ENCODE results near the gene TTC39C.
"Not testable (repeated sequence)": the region's sequence is repeated elsewhere in the genome, so short reads cannot be mapped to it uniquely, and the experiment has no call there.

TTC39C gene

DNA sequence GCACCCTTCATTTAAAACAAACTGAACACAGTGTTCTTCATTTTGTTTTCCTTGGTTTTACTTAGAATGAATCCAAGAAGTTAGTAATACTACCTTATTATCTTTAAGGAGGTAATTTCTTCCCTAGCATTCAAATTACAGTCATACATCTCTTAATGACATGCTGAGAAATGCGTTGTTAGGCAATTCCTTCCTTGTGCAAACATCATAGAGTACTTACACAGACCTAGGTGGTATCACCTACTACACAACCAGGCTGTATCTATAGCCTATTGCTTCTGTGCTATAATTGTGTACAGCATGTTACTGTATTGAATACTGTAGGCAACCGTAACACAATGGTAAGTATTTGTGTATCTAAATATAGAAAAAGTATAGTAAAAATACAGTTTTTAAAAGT, 115.9 kb downstream of the TTC39C start:
- no peak for DNase-seq (ENCODE audit: low read depth in 2 of 2)

- no peak for DNase-seq (ENCODE audit: low read depth in 2 of 2)
These were observed 122.4 kb downstream of the TTC39C start for GRCh38 chr18:24136967-24137373.

GRCh38 chr18:24138409-24138788, 123.8 kb downstream of the TTC39C start:
- no peak for DNase-seq (ENCODE audit: low read depth in 2 of 2)

DNA sequence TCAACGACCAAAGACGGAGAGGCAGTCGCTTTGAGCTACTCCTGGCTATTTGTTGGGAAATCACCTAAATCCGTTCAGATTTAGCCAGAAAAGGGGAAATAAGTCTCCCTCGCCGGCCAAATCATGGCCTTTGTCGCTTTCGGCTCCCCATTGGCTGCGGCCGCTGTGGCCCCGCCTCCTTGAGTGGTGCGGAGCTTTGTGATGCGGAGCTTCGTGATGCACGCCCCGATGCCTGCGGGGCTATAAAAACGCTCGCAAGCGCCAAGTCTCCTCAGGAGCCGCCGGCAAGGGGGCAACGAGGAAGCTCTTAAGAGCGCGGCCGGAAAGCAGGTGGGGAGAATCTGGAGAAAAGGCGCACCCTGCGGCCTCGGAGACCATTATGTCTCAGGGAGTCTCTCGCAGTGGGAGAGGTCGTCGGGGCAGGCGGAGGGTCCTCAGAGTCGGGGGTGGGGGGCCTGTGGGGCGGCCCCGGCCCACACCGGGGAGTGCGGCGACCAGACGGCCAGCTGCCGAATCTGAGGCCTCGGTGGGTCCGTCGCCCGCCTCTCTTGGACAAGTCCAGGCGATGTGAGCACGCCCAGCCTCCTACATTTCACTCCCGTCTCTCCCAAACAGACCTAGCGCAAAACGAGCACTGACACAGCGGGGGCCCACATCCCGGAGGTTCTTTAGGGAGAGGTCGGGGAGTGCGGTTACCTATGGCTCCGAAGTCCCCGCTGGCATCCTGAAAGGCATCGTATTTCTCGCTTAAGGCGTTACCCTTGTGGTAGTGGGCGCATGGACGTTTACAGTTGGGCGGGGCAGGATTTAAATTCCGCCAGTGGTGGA, 124.4 kb downstream of the TTC39C start, which contains the start of gene CABYR:
TSS of gene CABYR (plus strand) at position 274 of the 828 bp plus-strand sequence. CDS start 4,053 bp downstream, outside the sequence.
- peak; percentile 55 to 63 for DNase-seq (ENCODE audit: low read depth in 2 of 2)

DNA sequence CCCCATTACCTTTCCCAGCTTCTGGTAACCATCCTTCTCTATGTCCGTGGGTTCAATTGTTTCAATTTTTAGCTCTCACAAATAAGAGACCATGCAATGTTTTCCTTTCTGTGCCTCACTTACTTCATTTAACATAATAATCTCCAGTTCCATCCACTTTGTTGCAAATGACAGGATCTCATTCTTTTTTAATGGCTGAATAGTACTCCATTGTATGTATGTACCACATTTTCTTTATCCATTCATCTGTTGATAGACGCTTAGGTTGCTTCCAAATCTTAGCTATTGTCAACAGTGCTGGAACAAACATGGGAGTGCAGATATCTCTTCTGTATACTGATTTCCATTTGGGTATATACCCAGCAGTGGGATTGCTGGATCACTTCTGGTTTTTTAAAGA, 126.1 kb downstream of the TTC39C start:
- DNase-seq (ENCODE audit: low read depth in 2 of 2) = no peak

DNA sequence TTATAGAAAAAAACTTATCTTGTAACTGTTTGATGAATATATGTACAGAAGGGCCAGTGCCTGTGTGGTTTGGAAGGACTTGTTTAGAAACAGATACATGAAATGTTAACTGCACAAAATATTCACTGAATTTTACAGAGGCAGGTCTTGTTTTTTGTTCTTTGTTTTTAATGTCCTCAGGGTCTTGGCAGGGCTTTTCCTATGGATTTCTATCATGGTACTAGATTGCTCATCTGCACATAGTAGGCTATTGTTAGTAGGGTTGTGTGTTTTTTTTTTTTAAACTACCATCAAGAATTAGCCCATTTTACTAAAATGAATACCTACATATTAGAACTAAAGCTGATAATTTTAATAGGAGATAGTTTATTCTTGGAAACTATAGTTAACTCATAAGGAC, 127.8 kb downstream of the TTC39C start:
- DNase-seq (ENCODE audit: low read depth in 2 of 2) = no peak

- not testable (repeated sequence) for DNase-seq (ENCODE audit: low read depth in 2 of 2)
These were observed 135.0 kb downstream of the TTC39C start for GRCh38 chr18:24149591-24149990.

- DNase-seq (ENCODE audit: low read depth in 2 of 2) = no peak
These were observed 138.8 kb downstream of the TTC39C start for GRCh38 chr18:24153397-24153796.

DNA sequence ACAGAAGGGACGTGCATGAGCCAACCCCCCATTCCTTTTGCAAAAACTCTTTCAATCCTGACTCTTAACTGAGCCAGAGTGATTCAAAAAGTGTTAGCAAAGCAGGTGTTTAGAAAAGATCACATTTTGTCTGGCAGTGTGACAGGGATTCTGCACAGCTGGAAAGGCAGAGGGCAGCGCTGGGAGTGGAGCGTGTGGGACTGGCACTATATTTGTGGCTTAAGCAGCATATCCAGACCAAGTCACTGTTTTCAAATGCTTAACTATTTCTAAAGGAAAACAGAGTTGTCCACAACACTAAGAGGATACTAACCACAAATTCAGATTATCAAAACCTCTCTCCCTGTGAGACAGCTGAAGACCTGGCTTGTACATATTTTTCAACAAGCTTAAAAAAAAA, 143.3 kb downstream of the TTC39C start:
- DNase-seq (ENCODE audit: low read depth in 2 of 2) = no peak

DNA sequence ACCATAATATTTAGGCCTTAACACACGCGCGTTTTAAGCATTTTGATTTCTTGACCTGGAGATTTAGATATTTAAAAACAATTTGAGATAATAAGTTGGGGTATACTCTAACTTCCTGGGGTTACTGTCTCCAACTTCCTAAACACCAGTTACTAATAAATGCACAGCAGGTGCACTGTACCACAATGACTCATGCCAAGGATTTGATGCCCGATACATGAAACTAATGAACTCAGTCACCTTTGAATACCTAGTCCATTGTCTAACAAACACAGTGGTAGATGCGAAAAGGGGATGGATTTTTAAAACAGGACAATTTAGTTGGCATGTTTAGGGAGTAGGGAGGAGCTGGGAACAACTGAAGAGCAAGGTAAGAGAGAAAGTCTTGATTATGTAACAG, 145.5 kb downstream of the TTC39C start:
- no peak for DNase-seq (ENCODE audit: low read depth in 2 of 2)

GRCh38 chr18:24161304-24161703, 146.8 kb downstream of the TTC39C start:
- DNase-seq (ENCODE audit: low read depth in 2 of 2) = no peak

- no peak for DNase-seq (ENCODE audit: low read depth in 2 of 2)
These were observed 153.9 kb downstream of the TTC39C start for GRCh38 chr18:24168496-24168895.

GRCh38 chr18:24170360-24170759, 155.8 kb downstream of the TTC39C start:
- no peak for DNase-seq (ENCODE audit: low read depth in 2 of 2)

DNA sequence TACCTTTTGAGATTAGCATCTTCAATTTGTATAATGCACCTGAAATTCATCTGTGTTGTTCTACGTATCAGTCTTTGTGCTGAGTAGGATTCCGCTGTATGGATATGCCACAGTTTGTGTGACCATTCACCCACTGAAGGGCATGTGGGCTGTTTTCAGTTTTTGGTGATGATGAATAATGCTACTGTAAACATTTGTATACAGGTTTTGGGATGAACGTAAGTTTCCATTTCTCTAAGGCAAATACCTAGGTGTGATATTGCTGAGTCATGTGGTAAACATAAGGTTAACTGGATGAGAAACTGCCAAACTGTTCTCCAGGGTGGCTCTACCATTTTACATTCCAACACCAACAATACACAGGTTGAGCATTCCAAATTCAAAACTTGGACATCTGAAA, 159.4 kb downstream of the TTC39C start:
- DNase-seq (ENCODE audit: low read depth in 2 of 2) = no peak

DNA sequence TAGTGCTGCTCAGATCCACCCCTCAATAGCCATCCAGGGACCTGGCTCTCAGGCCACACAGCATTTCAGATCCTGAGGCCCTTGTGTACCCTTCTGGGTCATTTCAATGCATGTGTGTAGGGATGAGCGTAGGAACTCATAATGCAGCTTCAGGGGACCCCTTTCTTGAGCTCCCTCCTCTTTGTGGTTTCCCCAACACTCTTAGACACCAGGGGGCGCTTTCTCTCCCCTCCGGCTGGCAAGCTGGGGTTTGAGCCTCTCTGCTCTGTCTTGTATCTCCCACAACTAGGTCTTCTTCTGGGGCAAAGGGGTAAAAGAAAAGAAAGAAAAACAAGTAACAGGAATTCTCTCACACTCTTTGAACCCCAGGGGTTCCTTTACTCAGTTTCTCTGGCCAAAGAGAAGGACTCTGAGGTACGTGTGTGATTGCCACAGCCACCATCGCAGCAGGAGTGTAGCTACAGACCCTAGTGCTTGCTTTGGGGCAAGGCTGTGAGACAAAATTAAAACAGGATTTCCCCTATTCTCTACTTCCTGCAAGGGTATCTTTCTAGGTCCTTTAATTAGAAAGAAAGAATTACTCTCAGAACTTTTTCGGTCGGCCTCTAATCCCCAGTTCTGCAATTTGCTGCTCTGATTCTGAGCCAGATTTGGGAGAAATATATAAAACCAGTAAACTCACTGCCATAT, 162.3 kb downstream of the TTC39C start:
- peak; percentile 15 to 38 for DNase-seq (ENCODE audit: low read depth in 2 of 2)

DNA sequence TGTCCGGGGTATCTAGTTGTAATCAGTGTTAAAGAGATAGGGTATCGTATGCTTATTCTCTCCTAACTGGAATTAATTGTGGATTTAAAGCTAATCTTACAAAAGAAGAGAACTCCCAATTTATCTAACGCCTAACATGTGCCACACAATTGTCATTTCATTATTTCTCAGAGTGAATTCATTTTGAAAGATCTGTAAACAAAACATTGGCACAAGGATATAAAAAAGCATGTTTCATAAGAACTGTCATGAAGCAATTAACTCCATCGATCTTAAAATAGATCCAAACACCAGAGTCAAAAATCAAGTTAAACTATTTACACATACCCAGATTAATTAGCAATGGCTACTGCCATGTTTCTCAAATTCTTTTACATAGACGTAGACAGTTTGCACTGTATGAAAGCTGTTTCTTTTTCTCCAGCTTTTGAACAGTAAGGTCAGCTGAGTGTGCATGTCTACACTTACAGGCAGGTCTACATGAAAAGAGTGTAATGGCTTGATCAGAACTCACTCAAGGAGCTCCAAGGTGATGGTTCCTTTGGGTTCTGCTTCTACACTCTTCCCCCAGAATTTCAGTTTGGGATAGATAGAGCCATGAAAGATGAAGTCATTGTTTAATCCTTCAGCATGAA, 163.1 kb downstream of the TTC39C start:
- no peak for DNase-seq (ENCODE audit: low read depth in 2 of 2)

DNA sequence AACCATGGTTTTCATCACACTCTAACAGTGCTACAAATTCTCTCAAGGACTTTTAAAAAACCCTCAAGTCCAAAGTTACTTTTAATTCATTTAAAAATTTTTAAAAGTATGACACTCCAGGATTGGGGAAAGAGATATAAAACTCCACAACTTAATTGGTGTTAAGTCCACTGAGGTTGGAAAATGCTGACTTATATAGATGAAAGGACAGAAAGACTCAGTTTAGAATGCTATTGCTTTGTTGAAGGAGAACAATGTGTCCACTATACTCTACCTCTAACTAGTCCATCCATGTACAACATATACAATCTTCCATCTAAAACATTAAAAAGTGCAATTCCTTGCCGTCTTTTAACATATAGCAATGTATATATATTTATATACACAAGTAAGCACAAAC, 165.5 kb downstream of the TTC39C start:
- DNase-seq (ENCODE audit: low read depth in 2 of 2) = no peak

- DNase-seq (ENCODE audit: low read depth in 2 of 2) = no peak
These were observed 167.3 kb downstream of the TTC39C start for GRCh38 chr18:24181806-24182205.
